SK-N-SH treated with all-trans-retinoic acid at 6 μM for 48 hours (cell line): ENCODE results near the gene TMTC2.

ENCODE experiments used
- ARNTL ChIP-seq: fragments of 450-650 bp; formaldehyde crosslinking; IDR thresholded peaks from 2 replicates; pipeline ENCODE4 v1.5.0; 2020; ENCODE audit warnings: low read depth, mild to moderate bottlenecking, moderate library complexity, borderline replicate concordance
- CREB5 ChIP-seq: fragments of 250-450 bp; sonication (Bioruptor Pico); IDR thresholded peaks from 2 replicates; pipeline ENCODE4 v1.5.1; 2020; ENCODE audit warnings: low read depth, mild to moderate bottlenecking, moderate library complexity
- CSDC2 ChIP-seq: fragments of 250-450 bp; sonication (Bioruptor Pico); IDR thresholded peaks from 2 replicates; pipeline ENCODE4 v1.5.0; 2020; ENCODE audit warnings: mild to moderate bottlenecking, moderate library complexity
- ESRRG ChIP-seq: fragments of 250-450 bp; sonication (Bioruptor Pico); IDR thresholded peaks from 2 replicates; pipeline ENCODE4 v1.6.1; 2021; ENCODE audit warnings: mild to moderate bottlenecking
- GLIS3 ChIP-seq: fragments of 250-450 bp; sonication (Bioruptor Pico); IDR thresholded peaks from 2 replicates; pipeline ENCODE4 v1.5.0; 2020; ENCODE audit warnings: mild to moderate bottlenecking, moderate library complexity
- RARB ChIP-seq: fragments of 250-450 bp; sonication (Bioruptor Pico); IDR thresholded peaks from 2 replicates; pipeline ENCODE4 v1.8.0; 2021; ENCODE audit warnings: mild to moderate bottlenecking, moderate library complexity
- SNAI2 ChIP-seq: fragments of 250-450 bp; sonication (Bioruptor Pico); IDR thresholded peaks from 2 replicates; pipeline ENCODE4 v1.5.0; 2020; ENCODE audit warnings: mild to moderate bottlenecking, moderate library complexity
- TCF4 ChIP-seq: fragments of 250-450 bp; sonication (Bioruptor Pico); IDR thresholded peaks from 2 replicates; pipeline ENCODE4 v1.8.0; 2021; ENCODE audit warnings: mild to moderate bottlenecking, moderate library complexity, borderline replicate concordance
- ZFP30 ChIP-seq: fragments of 450-650 bp; formaldehyde crosslinking; IDR thresholded peaks from 2 replicates; pipeline ENCODE4 v1.5.0; 2022; ENCODE audit warnings: mild to moderate bottlenecking, moderate library complexity
- ZNF70 ChIP-seq: fragments of 450-650 bp; formaldehyde crosslinking; IDR thresholded peaks from 2 replicates; pipeline ENCODE4 v1.5.0; 2020; ENCODE audit warnings: mild to moderate bottlenecking, moderate library complexity
- ZNF8 ChIP-seq: fragments of 450-650 bp; formaldehyde crosslinking; IDR thresholded peaks from 2 replicates; pipeline ENCODE4 v1.5.0; 2020; ENCODE audit warnings: mild to moderate bottlenecking, moderate library complexity
- TF ChIP-seq, protein P1 (sequence below): fragments of 250-450 bp; sonication (Bioruptor Pico); IDR thresholded peaks from 2 replicates; pipeline ENCODE4 v1.8.0; 2021; ENCODE audit warnings: low read depth, mild to moderate bottlenecking, moderate library complexity, borderline replicate concordance
- TF ChIP-seq, protein P2 (sequence below): fragments of 250-450 bp; sonication (Bioruptor Pico); IDR thresholded peaks from 2 replicates; pipeline ENCODE4 v1.8.0; 2020; ENCODE audit warnings: mild to moderate bottlenecking, moderate library complexity, borderline replicate concordance
- TF ChIP-seq, protein P3 (sequence below): fragments of 250-450 bp; sonication (Bioruptor Pico); IDR thresholded peaks from 2 replicates; pipeline ENCODE4 v1.5.0; 2020; ENCODE audit warnings: mild to moderate bottlenecking, moderate library complexity

GRCh38 chr12:82659343-82660207 lies 27.1 kb upstream of the TMTC2 start:
- TF ChIP-seq GLIS3 (CRISPR knock-in tag) (no peak), TCF4 (no peak), CREB5 (CRISPR knock-in tag) (no peak), ARNTL (CRISPR knock-in tag) (no peak), ZNF70 (CRISPR knock-in tag) (no peak), SNAI2 (no peak), ZNF8 (no peak), ZFP30 (no peak), ESRRG (no peak), RARB (no peak), CSDC2 (CRISPR knock-in tag) (no peak)
- TF ChIP-seq, protein P1, sequence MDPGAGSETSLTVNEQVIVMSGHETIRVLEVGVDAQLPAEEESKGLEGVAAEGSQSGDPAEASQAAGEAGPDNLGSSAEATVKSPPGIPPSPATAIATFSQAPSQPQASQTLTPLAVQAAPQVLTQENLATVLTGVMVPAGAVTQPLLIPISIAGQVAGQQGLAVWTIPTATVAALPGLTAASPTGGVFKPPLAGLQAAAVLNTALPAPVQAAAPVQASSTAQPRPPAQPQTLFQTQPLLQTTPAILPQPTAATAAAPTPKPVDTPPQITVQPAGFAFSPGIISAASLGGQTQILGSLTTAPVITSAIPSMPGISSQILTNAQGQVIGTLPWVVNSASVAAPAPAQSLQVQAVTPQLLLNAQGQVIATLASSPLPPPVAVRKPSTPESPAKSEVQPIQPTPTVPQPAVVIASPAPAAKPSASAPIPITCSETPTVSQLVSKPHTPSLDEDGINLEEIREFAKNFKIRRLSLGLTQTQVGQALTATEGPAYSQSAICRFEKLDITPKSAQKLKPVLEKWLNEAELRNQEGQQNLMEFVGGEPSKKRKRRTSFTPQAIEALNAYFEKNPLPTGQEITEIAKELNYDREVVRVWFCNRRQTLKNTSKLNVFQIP, result no peak
- TF ChIP-seq, protein P2, sequence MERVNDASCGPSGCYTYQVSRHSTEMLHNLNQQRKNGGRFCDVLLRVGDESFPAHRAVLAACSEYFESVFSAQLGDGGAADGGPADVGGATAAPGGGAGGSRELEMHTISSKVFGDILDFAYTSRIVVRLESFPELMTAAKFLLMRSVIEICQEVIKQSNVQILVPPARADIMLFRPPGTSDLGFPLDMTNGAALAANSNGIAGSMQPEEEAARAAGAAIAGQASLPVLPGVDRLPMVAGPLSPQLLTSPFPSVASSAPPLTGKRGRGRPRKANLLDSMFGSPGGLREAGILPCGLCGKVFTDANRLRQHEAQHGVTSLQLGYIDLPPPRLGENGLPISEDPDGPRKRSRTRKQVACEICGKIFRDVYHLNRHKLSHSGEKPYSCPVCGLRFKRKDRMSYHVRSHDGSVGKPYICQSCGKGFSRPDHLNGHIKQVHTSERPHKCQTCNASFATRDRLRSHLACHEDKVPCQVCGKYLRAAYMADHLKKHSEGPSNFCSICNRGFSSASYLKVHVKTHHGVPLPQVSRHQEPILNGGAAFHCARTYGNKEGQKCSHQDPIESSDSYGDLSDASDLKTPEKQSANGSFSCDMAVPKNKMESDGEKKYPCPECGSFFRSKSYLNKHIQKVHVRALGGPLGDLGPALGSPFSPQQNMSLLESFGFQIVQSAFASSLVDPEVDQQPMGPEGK (CRISPR knock-in tag), result no peak
- TF ChIP-seq, protein P3, sequence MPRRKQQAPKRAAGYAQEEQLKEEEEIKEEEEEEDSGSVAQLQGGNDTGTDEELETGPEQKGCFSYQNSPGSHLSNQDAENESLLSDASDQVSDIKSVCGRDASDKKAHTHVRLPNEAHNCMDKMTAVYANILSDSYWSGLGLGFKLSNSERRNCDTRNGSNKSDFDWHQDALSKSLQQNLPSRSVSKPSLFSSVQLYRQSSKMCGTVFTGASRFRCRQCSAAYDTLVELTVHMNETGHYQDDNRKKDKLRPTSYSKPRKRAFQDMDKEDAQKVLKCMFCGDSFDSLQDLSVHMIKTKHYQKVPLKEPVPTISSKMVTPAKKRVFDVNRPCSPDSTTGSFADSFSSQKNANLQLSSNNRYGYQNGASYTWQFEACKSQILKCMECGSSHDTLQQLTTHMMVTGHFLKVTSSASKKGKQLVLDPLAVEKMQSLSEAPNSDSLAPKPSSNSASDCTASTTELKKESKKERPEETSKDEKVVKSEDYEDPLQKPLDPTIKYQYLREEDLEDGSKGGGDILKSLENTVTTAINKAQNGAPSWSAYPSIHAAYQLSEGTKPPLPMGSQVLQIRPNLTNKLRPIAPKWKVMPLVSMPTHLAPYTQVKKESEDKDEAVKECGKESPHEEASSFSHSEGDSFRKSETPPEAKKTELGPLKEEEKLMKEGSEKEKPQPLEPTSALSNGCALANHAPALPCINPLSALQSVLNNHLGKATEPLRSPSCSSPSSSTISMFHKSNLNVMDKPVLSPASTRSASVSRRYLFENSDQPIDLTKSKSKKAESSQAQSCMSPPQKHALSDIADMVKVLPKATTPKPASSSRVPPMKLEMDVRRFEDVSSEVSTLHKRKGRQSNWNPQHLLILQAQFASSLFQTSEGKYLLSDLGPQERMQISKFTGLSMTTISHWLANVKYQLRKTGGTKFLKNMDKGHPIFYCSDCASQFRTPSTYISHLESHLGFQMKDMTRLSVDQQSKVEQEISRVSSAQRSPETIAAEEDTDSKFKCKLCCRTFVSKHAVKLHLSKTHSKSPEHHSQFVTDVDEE, result no peak
